ENCODE data around the gene TCP10L. TPM values are rescaled to one million over a fixed set of nuclear protein-coding genes. Genes with fewer than 3 reads are reported as not detected.

Gene TCP10L
- total and polyA plus RNA-seq, 2 of the 13 experiments (the other 11 are each of a cell fraction or from before 2014, with no cell fraction given): 0.90 to 2.4 TPM

GRCh38 chr21:32612075-32612998, 27.0 kb upstream of the TCP10L start, which contains the start of gene CFAP298 (continued):
- TF ChIP-seq ATF4 (CRISPR knock-in tag; IDR thresholded peaks at IDR 0.05) (peak in 1 of 2 experiments; percentile 47; a peak in 1 of 4 replicates), ZNF430 (CRISPR knock-in tag; IDR thresholded peaks at IDR 0.05) (0 out of 2 replicates have a peak, but pooled peaks have one; percentile 11), KIAA2018 (CRISPR knock-in tag; IDR thresholded peaks at IDR 0.05; ENCODE audit: borderline replicate concordance) (no peak), TRAFD1 (CRISPR knock-in tag; IDR thresholded peaks at IDR 0.05; ENCODE audit: borderline replicate concordance) (no peak), GABPA (IDR thresholded peaks at IDR 0.05; ENCODE audit: low read depth, low read length) (peak; percentile 80), GABPA (CRISPR knock-in tag; IDR thresholded peaks at IDR 0.05; ENCODE audit: low read depth) (peak; percentile 97), TBX3 (IDR thresholded peaks at IDR 0.05; ENCODE audit: borderline replicate concordance) (no peak)
- TF ChIP-seq, protein P1, sequence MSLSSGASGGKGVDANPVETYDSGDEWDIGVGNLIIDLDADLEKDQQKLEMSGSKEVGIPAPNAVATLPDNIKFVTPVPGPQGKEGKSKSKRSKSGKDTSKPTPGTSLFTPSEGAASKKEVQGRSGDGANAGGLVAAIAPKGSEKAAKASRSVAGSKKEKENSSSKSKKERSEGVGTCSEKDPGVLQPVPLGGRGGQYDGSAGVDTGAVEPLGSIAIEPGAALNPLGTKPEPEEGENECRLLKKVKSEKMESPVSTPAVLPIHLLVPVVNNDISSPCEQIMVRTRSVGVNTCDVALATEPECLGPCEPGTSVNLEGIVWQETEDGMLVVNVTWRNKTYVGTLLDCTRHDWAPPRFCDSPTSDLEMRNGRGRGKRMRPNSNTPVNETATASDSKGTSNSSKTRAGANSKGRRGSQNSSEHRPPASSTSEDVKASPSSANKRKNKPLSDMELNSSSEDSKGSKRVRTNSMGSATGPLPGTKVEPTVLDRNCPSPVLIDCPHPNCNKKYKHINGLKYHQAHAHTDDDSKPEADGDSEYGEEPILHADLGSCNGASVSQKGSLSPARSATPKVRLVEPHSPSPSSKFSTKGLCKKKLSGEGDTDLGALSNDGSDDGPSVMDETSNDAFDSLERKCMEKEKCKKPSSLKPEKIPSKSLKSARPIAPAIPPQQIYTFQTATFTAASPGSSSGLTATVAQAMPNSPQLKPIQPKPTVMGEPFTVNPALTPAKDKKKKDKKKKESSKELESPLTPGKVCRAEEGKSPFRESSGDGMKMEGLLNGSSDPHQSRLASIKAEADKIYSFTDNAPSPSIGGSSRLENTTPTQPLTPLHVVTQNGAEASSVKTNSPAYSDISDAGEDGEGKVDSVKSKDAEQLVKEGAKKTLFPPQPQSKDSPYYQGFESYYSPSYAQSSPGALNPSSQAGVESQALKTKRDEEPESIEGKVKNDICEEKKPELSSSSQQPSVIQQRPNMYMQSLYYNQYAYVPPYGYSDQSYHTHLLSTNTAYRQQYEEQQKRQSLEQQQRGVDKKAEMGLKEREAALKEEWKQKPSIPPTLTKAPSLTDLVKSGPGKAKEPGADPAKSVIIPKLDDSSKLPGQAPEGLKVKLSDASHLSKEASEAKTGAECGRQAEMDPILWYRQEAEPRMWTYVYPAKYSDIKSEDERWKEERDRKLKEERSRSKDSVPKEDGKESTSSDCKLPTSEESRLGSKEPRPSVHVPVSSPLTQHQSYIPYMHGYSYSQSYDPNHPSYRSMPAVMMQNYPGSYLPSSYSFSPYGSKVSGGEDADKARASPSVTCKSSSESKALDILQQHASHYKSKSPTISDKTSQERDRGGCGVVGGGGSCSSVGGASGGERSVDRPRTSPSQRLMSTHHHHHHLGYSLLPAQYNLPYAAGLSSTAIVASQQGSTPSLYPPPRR (CRISPR knock-in tag; IDR thresholded peaks at IDR 0.05; ENCODE audit: borderline replicate concordance): peak; percentile 58
- TF ChIP-seq, protein P2, sequence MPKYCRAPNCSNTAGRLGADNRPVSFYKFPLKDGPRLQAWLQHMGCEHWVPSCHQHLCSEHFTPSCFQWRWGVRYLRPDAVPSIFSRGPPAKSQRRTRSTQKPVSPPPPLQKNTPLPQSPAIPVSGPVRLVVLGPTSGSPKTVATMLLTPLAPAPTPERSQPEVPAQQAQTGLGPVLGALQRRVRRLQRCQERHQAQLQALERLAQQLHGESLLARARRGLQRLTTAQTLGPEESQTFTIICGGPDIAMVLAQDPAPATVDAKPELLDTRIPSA (CRISPR knock-in tag; IDR thresholded peaks at IDR 0.05; ENCODE audit: borderline replicate concordance): peak; percentile 57; the same call in 1 of the 2 replicates

Data from HepG2 (cell line).